HG02884 (cell line): ENCODE measurements around the gene CORO6.

Experiments
- ATAC-seq: cut with Tn5 transposase; IDR thresholded peaks from one replicate; pipeline ENCODE4 v1.9.1; 2021; ENCODE audit warnings: mild to moderate bottlenecking, moderate library complexity; ENCODE audit not compliant: unreplicated experiment

The CORO6 gene

DNA sequence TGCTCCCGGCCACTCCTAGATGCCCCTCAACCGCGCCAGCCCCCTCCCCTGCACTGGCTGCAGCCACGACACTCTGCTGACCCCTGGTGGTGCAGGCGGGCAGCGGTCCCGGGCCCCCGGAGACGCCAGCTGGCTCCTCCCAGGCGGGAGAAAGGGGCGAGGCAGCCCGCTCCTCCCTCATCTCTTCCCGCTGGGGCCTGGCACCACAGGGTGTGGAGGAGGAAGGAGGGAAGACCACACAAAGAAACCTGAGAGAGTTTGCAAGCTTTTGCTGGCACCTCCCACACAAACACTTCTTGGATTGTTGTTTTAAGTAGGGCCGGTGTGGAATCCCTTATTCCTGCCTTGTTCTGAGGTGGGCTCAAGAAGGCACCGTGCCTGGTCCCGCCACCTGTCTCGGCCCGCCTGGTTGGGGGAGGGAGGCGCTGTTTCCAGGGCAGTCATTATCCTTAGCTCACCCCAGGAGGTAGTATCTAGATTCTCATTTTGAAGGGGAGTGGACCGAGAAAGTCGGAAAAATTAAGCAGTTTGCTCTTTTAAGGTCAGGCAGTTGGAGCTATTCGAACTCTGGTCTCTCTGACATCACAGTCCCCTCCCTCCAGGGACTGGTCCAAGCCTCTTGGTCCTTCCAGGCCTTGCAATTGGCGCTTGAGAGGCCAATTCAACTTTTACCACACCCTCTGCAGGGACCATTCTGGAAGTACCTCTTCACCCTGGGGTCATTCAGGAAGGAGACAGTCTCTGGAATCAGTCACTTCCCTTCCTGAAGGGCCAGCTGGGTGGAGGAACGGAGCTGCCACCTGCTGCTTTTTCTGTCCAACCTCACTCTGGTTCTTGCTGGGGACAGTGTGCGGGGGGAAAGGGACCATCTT, 30.7 kb downstream of the CORO6 start:
- no peak for ATAC-seq

DNA sequence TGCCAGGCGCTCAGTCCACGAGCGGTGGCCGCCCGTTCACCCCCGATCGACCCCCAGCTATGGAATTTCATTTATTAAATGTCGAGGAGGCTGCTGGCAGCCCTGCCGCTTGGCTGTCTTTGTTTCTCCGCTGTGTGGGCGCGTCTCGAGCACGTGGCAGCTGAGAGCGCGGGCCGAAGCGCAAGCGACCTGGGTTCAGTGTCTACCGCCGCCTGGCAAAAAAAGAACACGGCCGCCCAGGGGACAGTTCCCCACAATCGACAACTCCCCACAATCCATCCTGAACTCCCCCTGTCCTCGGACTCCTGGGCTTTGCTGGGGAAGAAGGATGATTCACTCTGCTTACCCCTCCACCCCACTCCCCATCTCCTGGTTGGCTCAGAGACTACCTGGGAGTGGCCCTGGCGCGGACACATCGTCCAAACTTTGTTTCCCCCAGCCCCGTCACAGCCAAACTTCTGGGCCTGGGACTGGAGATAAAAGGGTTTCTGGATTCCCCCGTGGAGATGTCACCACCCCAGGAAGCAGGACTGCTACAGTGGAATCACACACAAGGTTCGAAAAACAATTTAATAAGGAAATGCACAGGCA, 31.5 kb downstream of the CORO6 start:
- no peak for ATAC-seq

DNA sequence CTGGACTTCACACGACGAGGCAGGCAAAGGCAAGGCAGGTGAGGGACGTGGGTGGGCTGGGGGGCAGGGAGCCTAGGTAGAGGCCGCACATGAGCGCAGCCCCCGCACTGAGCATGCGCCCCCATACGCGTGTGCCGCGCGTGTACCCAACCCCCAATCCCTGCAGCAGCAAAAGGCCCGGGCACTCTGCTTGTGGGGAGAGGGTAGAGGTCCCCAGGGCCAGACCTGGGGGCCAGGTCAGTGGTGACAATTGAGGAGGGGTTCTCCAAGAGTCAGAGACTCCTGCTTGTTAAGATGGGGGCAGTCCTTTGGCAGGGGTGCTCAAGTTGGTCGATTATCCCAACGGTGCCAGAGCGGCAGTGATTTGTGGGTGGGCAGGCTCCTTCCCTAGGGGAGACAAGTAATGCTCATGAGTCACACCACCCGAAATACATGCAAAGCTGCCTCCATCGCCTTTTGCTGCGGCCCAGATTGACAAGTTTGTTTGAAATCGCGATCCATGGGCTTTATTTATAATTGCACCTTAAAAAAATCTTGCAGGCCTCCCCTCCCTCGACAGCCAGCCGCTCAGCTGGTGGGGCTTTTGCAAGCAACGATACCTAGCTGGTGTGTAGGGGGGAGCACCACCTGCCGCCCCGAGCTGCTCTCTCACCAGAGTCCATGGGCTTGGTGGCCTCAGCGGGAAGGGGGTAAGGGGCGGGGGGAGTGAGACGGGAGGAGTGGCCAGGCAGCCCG, 32.1 kb downstream of the CORO6 start:
- no peak for ATAC-seq

GRCh38 chr17:29589524-29590410, 32.9 kb downstream of the CORO6 start, which contains the start of gene GIT1:
GIT1 (minus strand) TSS chr17:29589648; CDS start chr17:29589378, 270 bp downstream.
- ATAC-seq = no peak

GRCh38 chr17:29588562-29589411, 33.9 kb downstream of the CORO6 start:
- ATAC-seq = no peak

- ATAC-seq = no peak
These were observed 34.6 kb downstream of the CORO6 start for GRCh38 chr17:29588017-29588561.

DNA sequence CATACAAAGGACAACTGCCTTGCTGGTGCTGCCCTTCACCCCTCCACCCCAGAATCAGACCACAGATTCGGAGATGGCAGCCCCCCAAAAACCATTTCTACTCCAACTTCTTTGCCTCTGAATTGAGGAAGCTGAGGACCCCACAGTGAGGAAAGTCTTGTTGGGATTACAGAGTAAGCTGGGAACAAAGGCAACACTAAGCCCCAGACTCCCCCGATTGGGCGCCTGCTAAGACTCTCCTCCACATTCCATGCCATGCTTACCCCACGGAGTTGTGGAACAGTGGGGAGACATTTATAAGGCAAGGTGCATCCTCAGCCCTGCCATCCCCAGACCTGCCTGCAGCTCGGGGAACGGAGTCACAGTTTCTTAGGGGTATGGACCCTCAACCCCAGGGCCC, 35.1 kb downstream of the CORO6 start:
- ATAC-seq = no peak

DNA sequence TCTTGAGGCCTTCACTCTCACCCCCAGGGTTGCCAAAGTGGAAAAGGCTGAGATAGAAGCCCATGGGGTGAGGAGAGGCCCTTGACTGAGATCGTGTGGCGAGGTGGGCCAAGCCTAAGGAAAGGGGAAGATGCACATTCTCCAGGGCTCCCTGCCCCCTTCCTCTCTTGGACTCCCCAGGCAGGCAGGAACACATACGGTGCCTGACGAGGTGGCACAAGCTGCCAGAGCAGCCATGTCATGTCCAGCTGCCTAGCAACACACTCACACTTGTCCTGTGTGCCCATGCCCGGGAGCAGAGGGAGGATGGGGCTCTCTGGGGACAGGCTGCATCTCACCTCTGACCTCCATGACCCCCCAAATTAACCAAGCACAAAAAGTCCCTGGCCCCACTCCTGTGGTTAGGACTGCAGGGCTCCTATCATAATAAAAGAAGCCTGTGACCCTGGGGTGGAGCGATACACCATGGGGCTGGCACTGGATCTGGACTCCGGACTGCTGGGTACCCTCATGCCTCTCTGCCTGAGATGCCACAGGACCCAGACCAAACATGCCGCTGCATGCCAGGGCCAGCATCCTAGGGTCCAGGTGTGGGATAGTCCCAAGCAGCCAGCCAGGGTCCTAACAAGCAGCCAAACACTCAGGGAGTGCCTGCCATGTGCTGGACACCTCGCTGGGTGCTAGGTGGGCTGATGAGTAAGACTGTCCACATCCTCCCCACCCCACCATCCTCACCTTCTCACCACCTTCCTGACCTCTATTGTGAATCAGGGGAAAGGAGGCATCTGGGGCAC, 35.8 kb downstream of the CORO6 start:
- ATAC-seq = no peak

- no peak for ATAC-seq
These were observed 37.5 kb downstream of the CORO6 start for GRCh38 chr17:29585080-29585751.

GRCh38 chr17:29584452-29585079, 38.1 kb downstream of the CORO6 start:
- ATAC-seq = no peak

DNA sequence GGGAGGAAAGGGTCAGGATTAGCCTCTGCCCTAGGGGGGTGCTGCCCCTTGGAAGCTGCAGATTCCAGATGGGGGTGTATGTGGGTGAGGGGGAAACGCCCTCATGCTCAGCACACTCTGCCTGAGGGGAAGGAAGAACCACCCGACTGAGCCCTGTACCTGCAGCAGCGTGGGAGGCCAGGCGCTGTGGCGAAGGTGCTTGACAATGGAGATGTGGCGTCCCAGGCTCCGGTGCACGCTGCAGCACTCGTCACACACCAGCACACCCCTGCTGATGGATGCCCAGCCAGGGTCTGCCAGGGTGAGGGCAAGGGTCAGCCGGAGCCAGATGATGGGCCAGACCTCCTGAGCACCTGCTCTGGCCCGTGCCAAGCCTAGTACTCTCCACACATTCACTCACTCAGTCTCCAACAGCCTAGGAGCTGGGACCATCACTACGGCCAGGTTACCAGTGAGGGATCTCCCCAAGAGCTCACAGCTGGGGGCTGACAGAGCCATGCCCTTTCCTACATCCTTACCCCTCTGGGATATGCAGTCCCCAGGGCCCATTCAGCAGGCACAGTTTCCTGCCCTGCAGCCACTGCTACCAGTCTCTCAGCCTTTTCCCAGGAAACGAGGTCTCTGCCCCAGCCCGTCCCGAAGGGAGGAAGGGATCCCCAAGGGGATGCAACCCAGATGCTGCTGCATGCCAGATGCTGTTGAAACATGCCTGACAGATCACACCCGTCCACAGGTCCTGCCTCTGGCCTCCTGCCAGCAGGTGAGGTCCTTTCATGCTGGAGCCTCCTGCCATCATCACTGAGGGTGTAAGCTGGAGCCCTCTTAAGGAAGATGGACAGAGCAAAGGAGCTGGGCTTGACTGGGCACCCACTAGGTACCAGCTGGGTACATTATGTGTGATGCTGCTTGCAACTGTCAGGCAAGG, 39.1 kb downstream of the CORO6 start:
- ATAC-seq = no peak

DNA sequence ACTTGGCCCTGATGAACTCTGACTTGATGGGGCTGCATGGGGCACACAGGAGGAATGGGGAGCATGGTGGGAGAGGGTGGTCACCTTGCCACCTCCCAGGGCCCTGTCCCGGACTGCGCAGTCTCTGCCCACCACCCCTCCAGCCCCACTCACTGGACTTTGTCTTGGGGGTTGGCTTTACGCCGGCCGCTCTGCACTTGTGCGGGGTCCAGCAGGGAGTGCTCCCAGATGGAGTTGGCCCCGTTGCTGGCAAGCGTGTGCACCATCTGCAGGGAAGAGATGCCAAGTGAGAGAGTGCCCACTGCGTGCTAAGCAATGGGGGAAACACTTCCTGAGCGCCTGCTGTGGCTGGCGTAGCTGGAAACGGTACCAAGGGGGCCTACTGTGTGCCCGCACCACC, 39.9 kb downstream of the CORO6 start:
- no peak for ATAC-seq

GRCh38 chr17:29582254-29582765, 40.4 kb downstream of the CORO6 start:
- no peak for ATAC-seq

- ATAC-seq = no peak
These were observed 41.0 kb downstream of the CORO6 start for GRCh38 chr17:29581583-29582253.

- ATAC-seq = peak; percentile 78
These were observed 42.6 kb downstream of the CORO6 start for GRCh38 chr17:29579866-29580771.
